Raji (cell line): ENCODE measurements around the gene ARID5B.

Experiments
- POLR2A ChIP-seq: IDR thresholded peaks from 2 replicates; pipeline ENCODE4 v1.6.1; 2011; ENCODE audit warnings: low read depth, low read length, control low read depth; ENCODE audit not compliant: insufficient read depth

Gene ARID5B

DNA sequence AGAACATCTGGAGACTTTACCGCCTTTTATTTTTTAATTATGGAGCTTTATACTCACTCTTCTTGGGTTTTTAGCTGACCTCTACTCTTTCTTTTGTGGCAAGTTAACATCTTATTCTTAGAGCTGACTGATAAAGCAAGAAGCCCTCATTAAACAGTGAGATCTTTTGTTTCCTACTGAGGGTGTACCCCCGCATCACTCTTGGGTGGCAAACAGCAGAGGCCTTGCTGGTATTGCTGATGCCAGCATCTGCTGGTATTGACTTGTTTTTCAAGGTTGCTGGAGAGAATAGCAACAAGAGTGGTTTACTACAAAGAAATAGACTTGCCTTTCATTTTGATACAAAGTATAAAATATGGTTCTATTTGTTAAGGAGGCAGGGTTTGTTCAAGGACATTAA is 154.7 kb downstream of the ARID5B start:
- no peak for TF ChIP-seq POLR2A

DNA sequence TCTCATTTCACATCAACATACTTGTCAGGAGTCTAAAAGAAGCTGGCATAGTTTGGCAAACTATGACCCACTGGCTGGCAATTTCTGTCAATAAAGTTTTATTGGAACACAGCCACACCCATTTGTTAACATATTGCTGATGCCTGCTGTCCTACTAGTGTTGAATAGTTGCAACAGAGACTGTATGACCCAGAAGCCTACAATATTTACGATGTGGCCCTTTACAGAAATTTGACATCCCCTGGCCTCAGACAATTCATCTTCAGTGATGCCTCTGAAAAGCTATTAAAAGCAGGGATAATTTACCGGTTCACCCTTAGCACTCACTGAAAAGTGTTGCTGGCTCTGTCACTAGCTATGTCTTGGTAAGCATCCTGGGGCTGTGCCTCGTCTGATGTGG is 155.2 kb downstream of the ARID5B start:
- TF ChIP-seq POLR2A: no peak

DNA sequence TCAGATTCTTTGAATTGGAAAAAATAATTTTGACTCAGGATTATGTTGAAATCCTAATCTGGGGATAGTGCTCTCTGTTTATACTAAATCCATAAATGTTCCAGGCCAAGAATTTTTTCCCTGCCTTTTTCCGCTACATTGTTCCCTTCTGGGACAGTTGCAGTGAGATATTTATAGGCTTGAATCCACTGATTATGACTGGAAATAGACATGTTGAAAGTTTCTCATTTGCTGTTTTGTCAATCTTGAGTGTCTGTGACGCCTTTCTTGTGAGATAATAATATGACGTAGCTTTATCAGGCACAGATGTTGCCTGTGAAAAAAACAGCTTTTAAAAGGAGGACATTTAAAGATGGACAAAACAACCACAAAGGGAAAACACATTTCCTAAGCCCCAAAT is 155.9 kb downstream of the ARID5B start:
- TF ChIP-seq POLR2A: no peak

DNA sequence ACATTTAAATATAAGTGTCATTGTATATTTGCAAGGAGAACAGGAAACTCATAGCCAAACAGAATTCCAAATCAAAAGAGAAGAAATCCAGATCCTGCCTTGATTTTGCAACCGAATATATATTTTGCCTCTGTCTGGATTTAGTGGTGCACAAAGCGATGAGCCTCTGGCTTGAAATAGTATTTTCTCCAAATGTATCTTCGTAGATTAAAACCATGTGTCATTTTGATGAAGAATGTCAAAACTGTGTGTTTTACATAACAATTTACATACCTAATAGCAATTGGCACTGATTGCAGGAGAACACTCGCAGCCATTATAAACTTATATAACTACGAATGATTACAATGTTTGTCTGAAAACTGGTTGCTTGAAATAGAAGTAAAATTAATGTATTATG is 156.4 kb downstream of the ARID5B start:
- TF ChIP-seq POLR2A: no peak

DNA sequence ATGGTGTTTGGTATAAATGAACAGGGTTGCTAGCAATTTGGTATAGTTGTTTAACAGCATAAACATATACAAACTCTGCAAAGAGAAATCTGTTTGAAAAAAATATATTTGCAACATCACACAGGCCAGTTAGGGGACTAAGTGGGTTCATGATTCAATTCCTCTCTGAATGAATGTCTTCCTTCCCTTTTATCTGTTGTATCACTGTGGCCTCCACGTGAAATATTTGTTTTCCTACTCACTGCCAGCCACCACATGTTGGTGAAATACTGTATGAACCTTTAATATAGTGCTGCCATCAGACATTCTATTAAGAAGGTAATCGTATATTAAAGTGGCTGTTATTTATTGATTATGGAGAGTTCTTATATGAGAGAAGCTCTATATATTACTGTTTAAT is 157.0 kb downstream of the ARID5B start:
- TF ChIP-seq POLR2A: no peak

DNA sequence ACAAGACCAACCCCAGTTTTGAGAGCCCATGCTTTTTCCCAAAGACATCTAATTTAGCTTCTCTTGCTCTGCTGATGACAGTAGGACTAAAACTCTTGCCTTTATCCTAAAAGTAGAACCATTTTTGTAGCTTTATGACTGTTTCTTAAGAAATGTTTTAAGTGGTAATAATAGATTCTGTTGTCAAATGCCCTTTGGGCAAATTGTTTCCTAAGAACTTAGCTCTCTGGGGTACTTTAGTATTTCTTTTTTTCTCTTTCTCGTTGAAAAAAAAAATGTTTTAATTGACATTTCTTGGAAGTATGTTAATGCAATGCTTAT is 157.4 kb downstream of the ARID5B start:
- TF ChIP-seq POLR2A: no peak

DNA sequence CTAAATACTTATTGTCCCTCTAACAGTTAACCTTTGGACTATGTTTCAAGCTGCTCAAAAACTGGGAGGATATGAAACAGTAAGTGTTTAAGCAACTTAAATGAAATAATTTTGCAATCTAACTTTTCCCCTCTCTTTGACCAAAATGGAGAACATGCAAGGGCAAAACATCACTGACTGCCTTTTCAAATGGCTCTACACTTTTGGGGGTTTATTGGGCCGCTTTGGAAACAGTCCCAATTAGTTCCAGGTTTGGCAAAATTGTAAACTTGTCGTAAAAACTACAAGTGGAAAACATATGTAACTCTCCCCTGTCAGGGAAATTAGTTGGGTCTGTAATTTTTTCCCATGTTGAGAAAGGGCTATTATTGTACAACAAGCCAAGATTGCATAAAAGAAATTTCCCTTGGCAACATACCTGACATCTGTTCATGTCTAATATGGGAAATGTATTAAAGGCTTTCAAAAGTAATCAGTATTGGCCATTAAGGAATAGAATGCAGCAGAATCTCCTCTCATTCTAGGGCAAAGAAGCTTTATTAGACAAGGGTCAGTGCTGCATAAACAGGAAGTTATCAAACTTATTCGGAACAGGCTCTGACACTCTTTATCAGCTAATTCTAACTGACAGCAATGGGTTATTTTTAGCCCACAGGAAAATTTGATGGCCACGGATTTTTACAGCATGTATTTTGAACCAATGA is 157.9 kb downstream of the ARID5B start:
- no peak for TF ChIP-seq POLR2A

DNA sequence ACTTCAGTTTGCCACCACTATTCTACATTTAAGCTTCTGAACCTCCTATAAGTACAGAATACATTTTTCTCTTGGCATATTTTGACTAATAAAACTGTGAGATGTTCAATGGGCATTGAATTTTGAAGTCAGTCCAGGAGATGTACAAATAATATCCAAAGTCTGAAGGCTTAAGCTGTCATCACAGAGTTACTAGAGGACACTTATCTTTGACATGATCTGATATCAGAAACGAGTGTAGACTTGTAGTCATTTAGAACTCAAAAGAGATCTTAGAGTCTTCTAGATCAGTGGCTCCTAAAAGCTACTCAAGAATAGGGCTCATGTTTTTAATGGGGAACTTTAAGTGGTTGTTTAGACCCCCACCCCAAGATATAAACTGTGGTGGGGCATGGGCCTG is 160.5 kb downstream of the ARID5B start:
- no peak for TF ChIP-seq POLR2A

DNA sequence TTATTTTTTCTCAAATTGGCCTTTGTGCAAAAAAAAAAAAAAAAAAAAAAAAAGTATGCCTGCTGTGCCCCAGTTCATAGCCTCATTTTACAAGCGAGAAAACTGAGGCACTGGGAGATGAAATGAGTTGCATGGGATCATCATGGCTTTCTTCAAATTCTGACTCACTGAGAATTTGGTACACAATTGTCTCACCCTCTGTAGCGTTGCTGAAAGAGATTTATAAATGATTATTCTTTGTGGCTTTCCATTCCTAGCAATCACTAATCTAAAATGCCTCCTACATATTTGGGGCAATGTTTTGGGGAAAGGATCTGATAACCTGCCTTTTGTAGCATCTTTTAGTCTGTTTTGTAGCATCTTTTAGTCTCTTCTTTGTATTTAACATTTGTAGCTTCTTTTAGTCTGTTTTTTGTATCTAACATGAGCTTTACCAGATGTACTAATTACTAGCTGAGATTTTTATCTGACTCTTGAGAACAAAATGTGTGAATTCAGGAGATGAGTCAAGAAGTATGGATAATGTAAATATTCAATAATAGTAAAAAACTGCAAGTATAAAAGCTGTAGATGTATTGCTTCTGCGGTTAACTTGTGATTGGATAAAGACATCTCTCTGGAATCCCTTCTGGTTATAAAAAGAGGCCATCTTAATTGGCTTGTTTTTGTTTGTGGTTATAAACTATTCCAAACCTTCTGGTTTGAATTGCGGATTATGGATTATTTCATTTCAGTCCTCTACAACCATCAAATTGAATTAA is 161.4 kb downstream of the ARID5B start:
- no peak for TF ChIP-seq POLR2A

DNA sequence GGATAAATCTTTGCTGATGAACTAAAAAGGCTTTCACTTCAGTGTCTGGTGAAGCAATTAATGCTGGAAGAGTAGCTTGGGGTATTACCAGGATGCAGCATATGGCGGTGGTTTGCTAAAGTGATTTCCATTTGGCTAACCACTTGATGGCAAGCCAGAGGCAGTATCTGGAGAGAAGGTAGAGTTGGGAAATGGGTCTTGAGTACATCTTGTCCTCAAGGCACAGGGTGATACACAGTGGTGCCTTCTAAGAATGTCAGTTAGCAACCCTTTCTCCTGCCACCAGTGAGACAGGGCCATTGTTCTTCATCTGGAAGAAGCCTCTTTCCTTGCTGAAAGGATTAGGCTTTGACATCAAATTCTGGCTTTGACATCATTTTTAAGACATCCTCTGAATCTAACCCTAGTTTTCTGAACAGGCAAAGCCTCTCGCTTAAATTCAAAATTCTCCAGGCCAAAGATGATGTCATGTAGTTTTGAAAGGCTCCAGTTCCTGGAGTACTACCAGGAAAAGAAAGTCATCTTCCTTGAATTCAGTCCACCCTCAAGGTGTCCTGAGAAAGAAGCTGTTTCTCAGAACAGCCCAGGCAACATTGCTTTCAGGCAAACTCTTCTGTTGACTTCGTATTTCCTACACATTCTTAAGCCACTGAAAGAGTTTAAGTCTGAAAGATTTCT is 162.4 kb downstream of the ARID5B start:
- no peak for TF ChIP-seq POLR2A

DNA sequence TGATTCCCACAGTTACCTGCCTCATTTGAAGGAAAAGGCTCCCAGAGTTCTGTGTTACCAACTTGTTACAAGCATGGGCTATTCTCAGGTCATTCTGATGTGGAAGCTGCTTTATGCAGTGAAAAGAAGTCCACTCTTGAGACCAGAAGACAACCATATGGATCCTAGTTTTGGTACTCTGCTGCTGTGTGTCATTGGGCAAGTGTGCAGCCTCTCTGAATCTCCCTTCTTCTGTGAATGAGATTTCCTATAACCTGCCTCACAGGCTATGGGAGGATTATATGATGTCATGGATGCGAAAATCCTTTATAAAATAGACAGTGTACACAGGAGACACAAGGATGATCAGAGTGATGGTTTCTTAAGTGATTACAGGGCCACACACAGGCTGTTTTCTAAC is 166.1 kb downstream of the ARID5B start:
- TF ChIP-seq POLR2A: no peak

DNA sequence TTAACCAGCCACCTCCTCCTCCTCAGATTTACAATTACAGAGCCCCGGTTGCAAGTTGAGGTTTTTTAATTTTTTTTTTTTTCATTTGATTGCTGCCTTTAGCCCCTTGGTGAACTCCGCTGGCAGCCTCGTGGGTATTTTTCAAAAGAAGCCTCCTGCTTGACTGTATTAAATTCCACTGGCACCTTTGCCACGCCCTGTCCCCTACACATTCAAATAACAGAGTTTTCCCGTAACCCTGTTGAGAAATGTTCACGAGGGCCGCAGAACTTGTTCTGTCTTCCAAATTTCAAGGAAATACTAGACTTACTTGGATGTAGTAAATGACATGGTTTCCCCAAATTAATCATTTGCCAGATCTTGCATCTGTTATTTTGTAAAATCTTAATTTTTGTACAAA is 167.0 kb downstream of the ARID5B start:
- no peak for TF ChIP-seq POLR2A

DNA sequence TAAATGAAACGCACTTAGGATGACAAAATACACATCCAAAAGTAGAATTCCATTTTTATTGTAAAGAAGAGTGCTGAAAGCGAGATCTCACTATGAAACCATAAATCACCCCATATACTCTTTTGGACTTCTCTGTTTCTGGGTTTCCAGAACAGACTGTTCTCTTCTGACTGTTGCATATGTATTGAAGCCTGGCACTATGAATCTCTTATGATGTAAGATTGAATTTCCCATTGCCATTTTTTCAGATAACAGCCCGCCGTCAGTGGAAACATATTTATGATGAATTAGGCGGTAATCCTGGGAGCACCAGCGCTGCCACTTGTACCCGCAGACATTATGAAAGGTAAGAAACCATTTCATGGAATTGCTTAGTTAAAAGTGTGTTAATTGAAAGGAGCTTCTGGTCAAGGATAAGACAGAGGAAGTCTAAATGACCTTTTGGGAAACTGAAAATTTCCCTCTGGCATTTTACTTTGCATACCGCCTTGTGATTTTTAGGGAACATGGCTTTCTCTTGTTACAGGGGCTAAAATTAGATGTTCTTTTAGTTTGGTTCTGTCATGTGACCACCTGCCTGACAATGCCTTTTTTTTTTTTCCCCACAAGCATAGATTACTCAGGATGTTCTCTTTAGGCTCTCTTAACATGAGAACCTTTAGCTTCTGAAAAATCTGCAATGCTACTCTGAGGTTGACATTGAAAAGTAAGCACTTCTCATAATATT is 168.1 kb downstream of the ARID5B start:
- TF ChIP-seq POLR2A: no peak

DNA sequence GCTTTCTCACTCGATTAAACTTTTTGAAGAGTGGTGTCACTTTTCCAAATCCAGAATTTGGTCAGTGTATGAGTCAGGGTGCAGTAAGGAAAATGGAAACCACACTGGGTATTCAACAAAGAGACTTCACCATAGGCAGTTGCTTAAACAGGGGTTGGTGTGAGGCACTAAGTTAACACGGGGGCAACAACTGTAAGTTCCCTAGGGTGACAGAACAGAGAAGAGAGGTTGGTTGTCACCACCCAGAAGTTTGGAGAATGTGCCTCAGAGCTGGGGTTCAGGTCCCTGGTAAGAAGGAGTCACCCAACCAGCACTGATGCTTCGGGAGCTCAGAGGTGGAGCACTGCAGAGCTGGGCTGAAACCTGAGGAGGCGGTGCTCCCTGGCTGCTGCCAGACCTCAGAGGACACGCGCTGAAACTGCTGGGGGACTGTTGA is 170.4 kb downstream of the ARID5B start:
- no peak for TF ChIP-seq POLR2A

DNA sequence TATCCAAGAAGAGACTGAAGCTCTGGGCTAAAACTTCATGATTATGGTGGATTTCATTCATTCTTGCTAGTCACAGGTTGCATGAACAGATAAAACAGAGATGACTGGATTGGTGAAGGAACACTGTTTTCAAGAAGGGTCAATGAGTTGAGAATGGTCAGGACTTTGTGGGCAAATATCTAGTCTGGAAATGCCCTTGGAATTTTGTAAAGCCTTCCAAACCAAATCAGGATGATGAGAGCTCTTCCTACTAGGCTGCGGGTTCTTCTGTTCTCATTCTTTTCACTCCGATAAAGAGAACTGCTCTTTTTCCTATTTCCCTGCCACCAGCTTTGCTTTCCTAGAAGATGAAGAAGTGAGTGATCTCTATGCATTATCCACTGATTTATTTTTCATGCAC is 171.4 kb downstream of the ARID5B start:
- TF ChIP-seq POLR2A: no peak

DNA sequence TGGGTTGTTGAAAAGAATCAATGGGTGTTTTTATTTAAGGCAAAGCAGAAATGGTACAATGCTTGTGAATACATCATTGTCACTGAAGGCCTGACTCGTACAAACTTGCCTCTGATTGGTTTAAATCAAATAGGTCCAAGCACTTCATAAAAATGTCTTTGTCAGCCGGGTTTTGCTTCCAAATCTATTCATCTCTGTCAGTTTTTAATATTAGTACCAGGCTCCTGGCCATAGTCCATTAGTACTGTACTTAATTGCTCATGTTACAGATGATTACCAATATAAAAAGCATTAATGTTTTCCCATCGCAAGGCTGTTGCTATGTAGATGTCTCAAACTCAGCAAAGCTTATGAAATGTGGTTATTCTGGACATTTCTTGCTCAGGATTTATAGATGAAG is 171.9 kb downstream of the ARID5B start:
- TF ChIP-seq POLR2A: no peak

DNA sequence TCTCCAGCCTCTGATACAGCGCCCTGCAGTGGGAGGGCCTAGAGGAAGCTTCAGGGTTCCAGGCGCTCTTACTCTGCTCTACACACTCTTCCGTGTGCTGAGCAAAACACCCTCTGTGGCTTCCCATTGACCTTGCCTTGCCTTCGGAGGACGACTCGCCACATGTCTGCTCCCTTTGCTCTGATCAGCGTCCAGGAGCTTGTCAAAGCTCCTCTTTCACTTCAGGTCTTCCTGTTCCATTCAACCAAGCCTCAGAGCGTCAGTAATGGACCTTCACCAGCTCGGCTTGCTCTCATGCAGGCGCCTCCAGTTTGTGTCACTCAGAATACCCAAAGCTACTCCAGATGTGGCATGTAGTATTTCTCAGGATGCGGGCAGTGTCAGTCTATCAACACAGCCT is 173.9 kb downstream of the ARID5B start:
- no peak for TF ChIP-seq POLR2A
